SK-MEL-5 (cell line): ENCODE measurements around the gene BOK. TPM values are rescaled to one million over a fixed set of nuclear protein-coding genes. Genes with fewer than 3 reads are reported as not detected.
"Not testable (repeated sequence)": the region's sequence is repeated elsewhere in the genome, so short reads cannot be mapped to it uniquely, and the experiment has no call there.

ENCODE experiments used
- DNase-seq: peaks from one replicate; pipeline ENCODE4 v3.0.0-alpha.2; 2016; ENCODE audit warnings: low read depth, low spot score
- in situ Hi-C: cut with HindIII; loops from 2 replicates; pipeline ENCODE4 v1.10.0; 2016; ENCODE audit warnings: low sequenced_read_pairs, high pct_unique_total_duplicates, low pct_unique_long_range_greater_than_20kb
- polyA plus RNA-seq, 2 experiments: library from polyadenylated mRNA; depleted of rRNA; stranded (reverse); fragments of >200 nt; gene quantifications; 2 replicates each; pipeline ENCODE4 v1.2.3, GENCODE V29; 2015
- total RNA-seq: library from RNA; depleted of rRNA; stranded (reverse); fragments of >200 nt; shearing (Covaris generic); gene quantifications from 2 replicates; pipeline ENCODE4 v1.2.3, GENCODE V29; 2014; rRNA removed

The BOK gene
- total RNA-seq: 9.0 and 10.6 TPM in 2 replicates
- 27.7 and 27.8 TPM in 2 replicates for polyA plus RNA-seq (2015; cell fraction: cytosol; rRNA removed)
- polyA plus RNA-seq (2015; cell fraction: nucleus; rRNA removed): 20.4 and 23.3 TPM in 2 replicates

GRCh38 chr2:241558532-241559322 is at the start of gene BOK:
TSS of gene BOK (plus strand) at chr2:241558745. CDS start at chr2:241559484, 739 bp downstream.
- in situ Hi-C loops: no loop called here
- peak; percentile 75 for DNase-seq

GRCh38 chr2:241509155-241509784 is 49.3 kb upstream of the BOK start:
- in situ Hi-C loops: no loop called here
- no peak for DNase-seq

DNA sequence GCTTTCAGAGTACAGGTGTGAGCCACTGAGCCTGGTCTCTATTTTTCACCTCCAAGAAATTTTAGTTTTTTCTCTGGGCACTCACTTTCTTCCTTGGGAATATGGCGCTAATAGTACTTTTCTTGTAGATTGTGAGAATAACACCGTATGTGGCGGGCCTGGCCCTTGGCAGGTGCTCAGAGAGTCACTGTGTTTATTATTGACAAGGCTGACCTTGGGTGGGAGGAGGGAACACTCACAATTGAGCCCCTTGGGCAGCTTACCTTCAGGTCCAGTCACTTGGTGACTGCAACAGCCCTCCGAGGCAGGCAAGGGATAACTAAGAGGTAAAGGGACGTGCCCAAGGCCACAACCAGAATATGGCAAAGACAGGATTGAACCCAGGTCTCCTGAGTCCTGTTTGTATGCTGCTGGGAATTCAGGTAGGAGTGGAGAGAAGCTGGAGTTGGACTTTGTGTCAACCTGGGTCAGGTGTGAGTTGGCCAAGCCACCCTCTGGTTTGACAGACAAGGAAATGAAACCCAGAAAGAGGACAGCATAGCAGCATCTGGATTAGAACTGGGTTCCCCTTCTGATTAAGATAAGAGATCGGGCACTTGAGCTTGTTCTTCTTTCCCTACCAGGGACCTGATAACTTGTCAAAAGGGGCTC is 47.3 kb upstream of the BOK start:
- no peak for DNase-seq
- in situ Hi-C loops: no loop called here

GRCh38 chr2:241514553-241514952 is 44.0 kb upstream of the BOK start:
- in situ Hi-C loops: no loop called here
- no peak for DNase-seq

DNA sequence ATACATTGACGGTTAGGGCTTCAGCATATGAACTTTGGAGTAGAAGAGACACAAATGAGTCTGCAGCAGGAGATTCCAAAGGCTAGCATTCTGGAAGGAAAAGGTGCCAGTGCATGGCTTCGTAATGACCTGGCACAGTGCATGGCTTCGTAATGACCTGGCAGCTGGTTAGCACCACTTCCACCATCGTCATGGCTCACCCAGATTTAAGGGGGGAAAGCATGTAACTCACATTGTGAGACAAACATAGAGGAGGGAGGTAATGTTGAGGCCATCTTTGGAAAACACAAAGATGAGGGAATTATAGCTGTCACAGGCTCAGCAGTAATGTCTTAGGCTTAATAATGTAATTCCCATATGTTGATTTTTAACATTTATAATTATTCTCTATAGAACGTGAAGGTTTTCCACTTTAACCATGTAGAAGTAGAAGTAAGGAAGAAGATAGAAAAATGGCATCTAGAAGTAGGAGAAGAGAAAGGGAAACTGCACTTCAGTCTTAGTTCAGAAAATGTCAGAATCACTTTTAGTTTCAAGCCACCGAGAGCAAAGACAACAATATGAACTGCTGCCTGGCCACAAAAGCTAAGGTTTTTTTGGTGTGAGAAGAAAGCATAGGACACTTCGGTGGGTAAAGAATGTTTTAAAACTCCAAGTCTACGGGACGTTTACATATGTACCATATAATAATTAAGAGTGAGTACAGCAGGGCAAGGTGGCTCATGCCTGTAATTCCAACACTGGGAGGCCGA is 43.4 kb upstream of the BOK start:
- DNase-seq: no peak
- in situ Hi-C loops: no loop called here

- DNase-seq: no peak
- in situ Hi-C loops: no loop called here
These were observed 42.0 kb upstream of the BOK start for GRCh38 chr2:241516520-241516965.

DNA sequence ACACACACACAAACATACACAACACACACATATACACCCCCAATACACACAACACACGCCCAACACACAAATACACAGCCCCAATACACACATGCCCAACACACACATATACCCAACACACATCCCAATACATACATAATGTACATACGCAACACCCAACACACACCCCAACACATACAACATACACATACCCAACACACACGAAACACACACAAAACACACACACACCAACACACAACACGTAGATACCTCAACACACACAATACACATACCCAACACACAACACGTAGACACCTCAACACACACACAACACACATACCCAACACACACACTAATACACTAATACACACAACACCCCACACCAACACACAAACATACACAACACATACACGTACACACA is 41.2 kb upstream of the BOK start:
- DNase-seq: no peak
- in situ Hi-C loops: no loop called here

- in situ Hi-C loops: no loop called here
- peak; percentile 51 for DNase-seq
These were observed 38.9 kb upstream of the BOK start for GRCh38 chr2:241519669-241520068.

DNA sequence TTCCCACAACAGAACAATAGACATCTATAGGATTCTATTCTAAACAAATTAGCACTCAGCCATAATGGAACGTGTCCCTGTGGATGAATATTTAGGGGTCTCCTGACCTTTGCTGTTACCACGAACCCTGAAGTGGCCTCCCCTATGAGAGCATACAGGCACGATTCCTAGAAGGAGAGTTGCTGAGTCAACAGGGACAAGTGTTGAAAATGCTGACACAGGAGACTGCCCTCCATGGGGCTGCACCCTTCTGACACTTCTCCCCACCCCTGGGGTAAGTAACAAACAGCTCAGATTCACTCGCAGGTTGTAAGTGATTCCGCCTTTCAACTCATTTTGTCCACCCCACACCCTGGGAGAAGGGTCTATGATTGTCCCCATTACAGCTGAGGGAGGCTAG is 36.1 kb upstream of the BOK start:
- no peak for DNase-seq
- in situ Hi-C loops: no loop called here

DNA sequence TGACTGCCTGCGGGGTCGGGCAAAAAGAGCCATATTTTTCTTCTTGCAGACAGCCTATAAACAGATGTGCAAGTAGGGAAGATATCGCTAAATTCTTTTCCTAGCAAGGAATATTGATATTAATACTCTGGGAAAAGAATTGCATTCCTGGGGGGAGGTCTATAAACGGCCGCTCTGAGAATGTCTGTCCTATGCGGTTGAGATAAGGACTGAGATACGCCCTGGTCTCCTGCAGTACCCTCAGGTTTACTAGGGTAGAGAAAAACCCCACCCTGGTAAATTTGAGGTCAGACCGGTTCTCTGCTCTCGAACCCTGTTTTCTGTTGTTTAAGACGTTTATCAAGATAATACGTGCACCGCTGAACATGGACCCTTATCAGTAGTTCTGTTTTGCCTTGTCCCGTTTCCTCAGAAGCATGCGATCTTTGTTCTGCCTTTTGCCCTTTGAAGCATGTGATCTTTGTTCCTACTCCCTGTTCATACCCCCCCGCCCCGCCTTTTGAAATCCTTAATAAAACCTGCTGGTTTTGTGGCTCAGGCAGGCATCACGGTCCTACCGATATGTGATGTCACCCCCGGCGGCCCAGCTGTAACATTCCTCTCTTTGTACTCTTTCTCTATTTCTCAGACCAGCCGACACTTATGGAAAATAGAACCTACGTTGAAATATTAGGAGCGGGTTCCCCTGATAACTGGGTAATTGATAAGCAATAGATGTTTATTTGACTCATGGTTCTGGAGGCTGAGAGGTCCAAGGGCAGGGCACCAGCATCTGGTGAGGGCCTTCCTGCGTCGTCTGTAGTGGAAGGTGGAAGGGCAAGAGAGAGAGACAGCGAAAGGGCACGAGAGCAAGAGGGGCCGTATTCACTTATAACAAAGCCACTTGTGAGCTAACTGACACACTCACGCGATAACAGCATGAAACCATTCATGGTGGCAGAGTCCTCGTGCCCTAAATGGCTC is 32.4 kb upstream of the BOK start:
- in situ Hi-C loops, DNase-seq: not testable (repeated sequence)

DNA sequence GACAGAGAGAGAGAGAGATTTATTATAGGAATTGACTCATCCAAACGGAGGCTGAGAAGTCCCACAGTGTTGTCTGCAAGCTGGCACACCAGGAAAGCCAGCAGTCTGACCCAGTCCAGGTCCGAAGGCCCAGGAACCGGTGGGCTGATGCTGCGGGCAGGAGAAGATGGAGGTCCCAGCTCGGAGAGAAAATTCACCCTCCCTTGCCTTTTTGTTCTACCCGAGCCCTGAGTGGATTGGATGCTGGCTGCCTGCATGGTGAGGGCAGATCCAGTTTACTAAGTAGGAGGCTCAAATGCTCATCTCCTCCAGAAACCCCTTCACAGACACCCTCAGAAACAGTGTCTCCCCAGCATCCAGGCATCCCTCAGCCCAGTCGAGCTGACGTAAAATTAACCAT is 28.0 kb upstream of the BOK start:
- DNase-seq: no peak
- in situ Hi-C loops: no loop called here

DNA sequence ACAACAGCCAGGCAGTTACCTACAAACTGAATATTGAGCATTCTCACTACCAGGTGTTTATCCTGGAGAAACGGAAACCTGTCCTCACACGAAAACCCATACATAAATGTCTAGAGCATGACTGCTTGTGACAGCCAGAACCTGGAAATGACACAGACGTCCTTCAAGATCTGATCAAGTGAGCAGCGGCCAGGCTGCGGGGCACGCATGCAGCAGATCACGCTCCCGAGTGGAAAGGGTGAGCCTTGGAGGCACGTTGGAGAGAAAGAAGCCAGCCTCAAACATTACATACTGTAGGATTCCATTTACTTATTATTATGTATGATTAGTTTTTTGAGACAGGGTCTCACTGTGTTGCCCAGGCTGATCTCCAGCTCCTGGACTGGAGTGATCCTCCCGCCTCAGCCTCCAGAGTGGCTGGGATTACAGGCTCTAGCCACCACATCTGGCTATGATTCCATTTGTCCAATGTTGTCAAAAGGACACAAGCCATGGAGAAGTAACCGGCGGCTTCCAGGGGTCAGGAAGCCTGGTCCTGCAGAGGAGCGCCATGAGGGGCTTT is 27.3 kb upstream of the BOK start:
- in situ Hi-C loops: no loop called here
- no peak for DNase-seq

DNA sequence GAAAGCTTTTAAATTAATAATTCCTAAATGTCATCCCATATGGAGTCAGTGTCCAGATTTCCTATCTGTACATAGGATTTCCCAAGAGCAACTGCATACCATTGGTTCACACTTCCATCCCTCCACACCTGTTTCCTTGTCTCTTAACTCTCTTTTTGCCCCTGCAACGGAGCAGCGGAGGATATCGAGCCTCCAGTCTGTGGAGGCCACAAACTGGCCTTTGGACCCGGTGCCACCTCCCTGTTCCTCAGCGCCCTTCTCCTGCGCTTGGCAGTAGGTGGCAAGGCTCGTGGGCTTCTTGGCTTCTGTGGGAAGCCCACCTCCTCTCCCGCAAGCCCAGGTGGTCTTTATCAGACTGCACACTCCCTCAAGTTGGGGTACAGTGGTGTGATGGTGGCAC is 26.4 kb upstream of the BOK start:
- in situ Hi-C loops: no loop called here
- no peak for DNase-seq

GRCh38 chr2:241532733-241533601 is 25.6 kb upstream of the BOK start:
- in situ Hi-C loops: no loop called here
- DNase-seq: no peak

- in situ Hi-C loops: no loop called here
These were observed 24.3 kb upstream of the BOK start for GRCh38 chr2:241534293-241534692.

More at GRCh38 chr2:241534293-241534692, 24.3 kb upstream of the BOK start:
- DNase-seq: no peak
